GM18505 (cell line): ENCODE results near the gene DNM2.
A peak's percentile ranks its signal among the peaks of the same experiment; 100 is the strongest.
"Not testable (repeated sequence)": the region's sequence is repeated elsewhere in the genome, so short reads cannot be mapped to it uniquely, and the experiment has no call there.

ENCODE experiments used
- ATAC-seq: cut with Tn5 transposase; IDR thresholded peaks from one replicate; pipeline ENCODE4 v1.9.1; 2021; ENCODE audit not compliant: unreplicated experiment
- POLR2A ChIP-seq: IDR thresholded peaks from 4 replicates; pipeline ENCODE4 v1.6.1; 2011; ENCODE audit warnings: borderline replicate concordance; ENCODE audit not compliant: insufficient read depth, insufficient read length; ENCODE audit errors: extremely low read depth

Gene DNM2

GRCh38 chr19:10870955-10871603, 153.2 kb downstream of the DNM2 start, which contains the start of gene CARM1:
Gene CARM1, plus strand, starts transcription at chr19:10871553. Its CDS starts 150 bp downstream, at chr19:10871703.
- peak; percentile 71 for ATAC-seq
- TF ChIP-seq POLR2A, result peak; percentile 34

- ATAC-seq, result peak; percentile 19
- TF ChIP-seq POLR2A, result peak; percentile 22
Measured at GRCh38 chr19:10871711-10872545, 154.0 kb downstream of the DNM2 start.

GRCh38 chr19:10872546-10873107, 154.7 kb downstream of the DNM2 start:
- no peak for ATAC-seq
- peak; percentile 24 for TF ChIP-seq POLR2A

GRCh38 chr19:10874024-10874423, 156.1 kb downstream of the DNM2 start:
- no peak for TF ChIP-seq POLR2A
- ATAC-seq, result no peak

- peak; percentile 46 for ATAC-seq
Measured at GRCh38 chr19:10876459-10877240, 158.8 kb downstream of the DNM2 start.

GRCh38 chr19:10877608-10878007, 159.7 kb downstream of the DNM2 start:
- not testable (repeated sequence) for ATAC-seq

More at GRCh38 chr19:10876459-10877240, 158.8 kb downstream of the DNM2 start:
- TF ChIP-seq POLR2A, result no peak

GRCh38 chr19:10878253-10878652, 160.4 kb downstream of the DNM2 start:
- peak; percentile 23 for TF ChIP-seq POLR2A
- ATAC-seq, result no peak
